T-helper 1 cell (primary cell): ENCODE data around the gene CLCA1.

ENCODE experiments used
- DNase-seq, 5 donors: peaks; one replicate each; pipeline ENCODE4 v3.0.0-alpha.2; 2012 to 2020

Gene CLCA1

DNA sequence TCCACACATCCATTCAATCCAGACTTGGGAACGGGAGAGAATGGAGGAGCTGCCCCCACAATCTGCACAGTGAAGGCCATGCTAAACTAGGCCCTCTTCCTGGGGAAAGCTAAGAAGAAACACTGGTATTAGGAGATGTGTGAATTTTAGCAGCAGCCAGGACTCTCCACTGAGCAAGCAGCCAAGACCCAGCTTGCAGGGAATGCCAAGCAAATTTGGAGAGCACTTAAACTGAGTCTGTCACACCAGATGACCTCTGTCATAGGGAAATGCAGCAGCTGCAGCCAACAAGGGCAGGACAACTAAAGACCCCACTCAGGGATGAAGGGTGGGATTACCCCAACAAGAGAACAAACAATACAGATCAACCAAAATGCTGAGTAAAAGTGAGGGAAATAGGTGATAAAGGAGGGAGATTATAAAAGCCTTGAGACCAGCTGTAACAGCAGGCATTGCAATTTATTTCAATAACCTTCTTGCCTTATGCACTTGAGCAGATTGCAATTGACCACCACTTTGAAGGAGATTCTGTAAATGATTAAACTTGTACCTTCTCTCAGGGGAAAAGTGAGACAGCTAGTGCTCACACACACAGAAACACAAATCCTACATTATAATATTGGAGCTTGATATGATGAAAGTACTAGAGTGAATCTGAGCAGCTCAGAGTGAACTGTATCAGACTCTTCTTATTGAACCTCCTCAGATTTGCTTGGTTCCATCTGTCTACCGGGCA, 2.5 kb upstream of the CLCA1 start:
- DNase-seq: no peak

DNA sequence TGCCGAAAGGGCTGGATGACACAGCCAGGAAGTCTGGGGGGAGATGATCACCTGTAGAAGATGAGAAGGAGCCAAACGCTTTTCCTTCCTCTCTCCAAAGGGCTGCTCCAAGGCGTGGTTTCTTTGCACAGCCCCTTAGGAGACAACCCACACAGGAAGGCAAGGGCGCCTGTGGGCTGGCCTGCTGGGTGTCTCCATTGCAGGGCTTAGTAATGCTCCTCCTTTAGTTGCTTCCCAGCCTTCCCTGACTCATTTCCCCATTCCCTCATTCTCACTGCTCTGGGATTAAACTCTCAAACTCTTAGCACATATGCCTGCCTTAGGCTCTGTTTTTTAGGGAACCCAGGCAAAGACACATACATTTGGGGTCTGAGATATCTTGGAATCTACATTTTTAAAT, 1.7 kb upstream of the CLCA1 start:
- DNase-seq: no peak

- no peak for DNase-seq
These were observed 2.1 kb downstream of the CLCA1 start for GRCh38 chr1:86470859-86471258.

DNA sequence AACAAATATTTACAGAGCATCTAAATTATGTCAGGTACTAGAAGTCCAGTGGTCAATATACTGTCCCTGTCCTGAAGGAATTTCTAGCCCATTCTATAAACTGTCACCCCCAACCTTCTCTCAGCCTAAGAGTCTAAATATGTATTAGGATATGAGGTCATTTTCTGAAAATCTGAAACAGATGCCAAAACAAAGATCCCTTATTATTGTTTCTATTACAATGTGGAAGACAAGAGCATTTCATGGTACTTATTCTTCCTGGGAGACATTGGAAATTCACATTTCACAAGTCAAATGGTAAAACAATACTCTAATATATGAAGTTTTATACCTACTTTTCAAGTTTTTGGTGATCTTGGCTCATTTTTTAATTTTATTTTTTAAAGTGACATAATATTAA, 2.6 kb downstream of the CLCA1 start:
- DNase-seq: no peak

DNA sequence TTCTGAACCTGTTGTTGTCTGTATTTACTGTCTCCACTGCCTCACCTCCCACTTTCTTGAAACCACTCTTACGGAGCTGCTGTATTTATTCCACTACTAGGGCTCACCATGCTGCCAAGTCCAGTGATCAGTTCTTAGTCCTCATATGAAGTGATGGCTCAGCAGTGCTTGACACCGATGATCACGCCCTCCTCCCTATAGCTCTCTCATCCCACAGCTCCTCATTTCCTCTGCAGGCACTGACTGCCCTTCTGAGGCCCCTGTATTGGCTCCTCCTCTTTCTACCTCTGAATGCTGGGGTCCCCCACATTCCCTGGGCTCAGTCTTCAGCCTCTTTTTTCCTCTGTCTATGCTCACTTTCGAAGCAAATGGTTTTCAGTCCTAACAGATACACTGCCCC, 3.4 kb downstream of the CLCA1 start:
- DNase-seq: no peak

GRCh38 chr1:86472767-86473166, 4.0 kb downstream of the CLCA1 start:
- DNase-seq: no peak

GRCh38 chr1:86477256-86477655, 8.5 kb downstream of the CLCA1 start:
- DNase-seq: no peak

GRCh38 chr1:86477682-86478081, 9.0 kb downstream of the CLCA1 start:
- no peak for DNase-seq

DNA sequence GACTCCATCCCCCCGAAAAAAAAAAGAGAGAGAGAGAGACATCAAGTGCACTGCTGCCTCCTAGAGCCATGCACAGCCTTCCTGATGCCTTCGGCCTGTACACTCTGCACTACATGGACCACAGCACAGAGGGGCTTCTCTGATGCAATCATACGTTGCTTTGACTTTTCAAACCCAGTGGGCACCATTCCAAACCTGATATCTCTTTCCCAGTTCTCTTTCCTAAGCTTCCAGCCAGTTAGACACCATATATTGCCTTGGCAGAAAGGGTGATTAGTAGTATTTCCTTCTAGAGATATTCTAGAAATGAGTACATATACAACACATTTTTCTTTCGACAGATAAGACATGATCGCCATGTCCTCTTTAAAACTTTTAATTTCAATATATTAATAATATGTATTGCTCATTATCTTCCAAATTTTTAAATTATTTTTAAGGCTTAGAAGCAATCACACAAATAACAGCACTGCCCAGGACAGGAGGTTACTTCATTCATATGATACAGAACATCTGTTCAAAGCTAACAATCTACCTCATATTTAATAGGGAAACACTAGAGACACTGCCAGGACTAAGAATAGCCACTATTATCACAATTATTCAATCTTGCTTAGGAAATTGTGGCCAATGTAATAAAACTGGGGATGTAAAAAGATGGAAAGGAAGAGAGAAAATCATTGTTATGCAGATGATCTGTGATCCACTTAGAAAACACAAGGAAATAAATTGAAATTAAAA, 9.9 kb downstream of the CLCA1 start:
- DNase-seq: no peak

- DNase-seq: no peak
These were observed 13.2 kb downstream of the CLCA1 start for GRCh38 chr1:86481966-86482365.

DNA sequence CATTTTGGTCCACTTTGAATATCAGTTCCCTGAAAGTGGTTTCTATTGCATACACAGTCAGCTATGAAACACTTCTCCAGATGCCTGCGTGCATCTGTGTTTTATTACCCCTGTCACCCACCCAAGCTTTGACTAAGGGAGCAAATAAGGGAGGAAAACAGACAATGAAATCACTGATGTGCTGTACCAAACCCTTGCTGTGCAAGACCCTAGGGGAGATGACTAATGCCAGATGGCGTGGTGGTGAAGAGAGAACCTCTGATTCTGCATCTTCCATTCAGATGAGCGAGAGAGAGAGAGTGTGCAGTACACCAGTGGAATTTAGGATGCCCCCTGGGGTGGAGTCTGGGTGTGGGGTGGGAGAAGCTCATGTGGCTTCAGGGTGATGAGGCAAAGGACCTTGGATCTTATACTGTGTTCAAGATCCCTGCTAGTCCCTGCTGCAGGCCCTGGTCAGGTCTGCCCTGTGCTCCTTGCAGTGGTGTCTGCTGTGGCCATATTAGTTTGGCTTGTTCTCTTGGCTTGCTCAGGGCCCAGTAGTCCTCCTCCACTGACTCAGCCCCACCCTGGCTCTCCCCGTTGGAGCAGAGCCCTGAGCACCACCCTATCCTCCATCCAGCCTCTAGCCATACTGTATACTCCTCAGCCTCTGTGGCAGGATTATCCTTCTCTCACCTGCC, 18.5 kb downstream of the CLCA1 start:
- DNase-seq: no peak

- no peak for DNase-seq
These were observed 19.0 kb downstream of the CLCA1 start for GRCh38 chr1:86487811-86488141.

- DNase-seq: no peak
These were observed 20.6 kb downstream of the CLCA1 start for GRCh38 chr1:86489242-86489878.

DNA sequence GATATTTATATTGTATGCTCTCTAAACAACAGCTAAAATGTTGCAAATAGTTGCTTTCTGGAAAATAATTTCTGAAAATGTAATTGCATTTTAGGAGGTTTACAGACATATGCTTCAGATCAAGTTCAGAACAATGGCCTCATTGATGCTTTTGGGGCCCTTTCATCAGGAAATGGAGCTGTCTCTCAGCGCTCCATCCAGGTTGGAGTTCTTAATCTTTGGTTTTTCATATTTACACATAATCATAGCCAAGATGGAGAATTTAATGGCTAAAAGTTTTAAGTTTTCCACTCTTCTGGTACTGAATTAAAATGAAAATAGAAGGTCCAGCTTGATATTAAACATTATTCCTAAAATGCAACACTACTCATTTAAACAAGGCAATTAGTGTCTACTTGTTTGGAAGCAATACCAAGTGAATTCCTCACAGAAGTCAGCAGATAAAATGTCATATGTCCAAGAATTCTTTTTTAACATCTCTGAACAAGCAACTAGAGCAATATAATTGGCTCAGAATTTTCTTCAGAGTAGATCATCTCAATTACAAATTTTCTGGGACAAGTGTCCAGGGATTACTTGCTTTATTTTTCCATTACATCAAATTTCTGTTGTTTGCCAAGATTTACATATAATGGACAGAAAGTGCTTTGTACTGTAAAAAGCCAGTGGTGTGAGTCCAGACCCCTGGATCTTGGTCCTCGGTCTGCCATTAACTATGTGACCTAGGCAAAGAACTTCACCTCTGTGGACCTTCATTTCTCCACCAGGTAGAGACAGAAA, 22.6 kb downstream of the CLCA1 start:
- no peak for DNase-seq

- no peak for DNase-seq
These were observed 29.6 kb downstream of the CLCA1 start for GRCh38 chr1:86498281-86498680.

DNA sequence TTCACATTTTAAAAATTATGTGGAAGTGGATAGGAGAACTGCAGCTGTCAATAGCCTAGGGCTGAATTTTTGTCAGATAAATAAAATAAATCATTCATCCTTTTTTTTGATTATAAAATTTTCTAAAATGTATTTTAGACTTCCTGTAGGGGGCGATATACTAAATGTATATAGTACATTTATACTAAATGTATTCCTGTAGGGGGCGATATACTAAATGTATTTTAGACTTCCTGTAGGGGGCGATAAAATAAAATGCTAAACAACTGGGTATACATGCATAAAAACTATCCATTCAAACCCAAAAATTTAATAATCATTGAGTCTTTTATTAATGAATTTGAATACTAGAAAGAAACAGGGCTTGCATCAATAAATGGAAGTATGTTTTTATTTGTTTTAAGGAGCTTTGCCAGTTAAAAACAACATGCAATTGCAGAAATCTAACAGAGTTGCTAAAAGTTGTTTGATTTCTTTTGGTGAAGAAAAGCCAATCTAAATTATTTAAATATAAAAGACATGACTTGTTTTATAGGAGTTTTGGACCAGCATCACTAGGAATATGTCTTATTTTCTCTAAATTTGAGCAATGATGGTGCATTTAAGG, 31.4 kb downstream of the CLCA1 start:
- peak in 1 of 5 donors; percentile 36 for DNase-seq

DNA sequence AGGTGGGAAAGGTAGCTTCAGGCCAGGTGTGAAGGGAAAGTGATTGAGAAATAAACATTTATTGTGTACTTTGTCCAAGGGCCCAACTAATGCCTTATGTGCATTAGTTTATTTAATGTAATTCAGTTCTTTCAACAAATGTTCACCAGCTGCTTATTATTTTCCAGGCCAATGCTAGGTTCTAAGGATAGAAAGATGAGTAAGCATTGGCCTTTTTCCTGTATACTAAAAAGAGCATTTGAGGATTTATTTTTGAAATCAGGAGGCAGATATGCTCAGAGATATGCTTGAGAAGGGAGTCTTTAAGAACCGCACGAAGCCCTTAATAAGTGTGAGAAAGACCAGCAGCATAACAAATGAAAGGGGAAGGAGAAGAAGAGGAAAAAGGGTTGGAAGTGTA, 32.0 kb downstream of the CLCA1 start:
- DNase-seq: no peak

DNA sequence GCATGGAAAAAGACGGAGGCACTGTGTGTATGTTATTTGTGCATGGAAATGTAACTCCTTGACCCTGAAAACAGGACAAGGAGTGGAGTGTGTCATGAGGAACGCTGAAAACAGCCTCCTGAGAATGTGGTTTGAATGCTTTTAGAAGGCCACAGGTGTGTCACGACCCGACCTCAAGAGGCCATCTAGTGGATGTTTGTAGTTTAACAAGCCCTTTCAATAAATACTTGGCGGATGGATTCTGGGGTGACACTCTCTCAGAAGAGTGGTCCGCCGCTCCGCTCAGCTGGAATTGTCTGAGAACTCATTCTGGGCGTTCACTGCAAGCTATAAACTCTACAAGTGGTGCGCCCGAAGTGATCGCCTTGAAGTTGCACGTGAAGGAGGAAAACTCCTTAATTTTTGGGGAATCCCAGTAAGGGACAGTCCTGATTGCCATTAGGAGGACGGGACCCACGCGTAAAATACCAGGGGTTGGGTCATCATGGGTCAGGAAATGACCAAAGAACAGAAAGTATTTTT, 33.5 kb downstream of the CLCA1 start:
- DNase-seq: peak in 3 of 5 donors; percentile 10 to 30 (median 18)

DNA sequence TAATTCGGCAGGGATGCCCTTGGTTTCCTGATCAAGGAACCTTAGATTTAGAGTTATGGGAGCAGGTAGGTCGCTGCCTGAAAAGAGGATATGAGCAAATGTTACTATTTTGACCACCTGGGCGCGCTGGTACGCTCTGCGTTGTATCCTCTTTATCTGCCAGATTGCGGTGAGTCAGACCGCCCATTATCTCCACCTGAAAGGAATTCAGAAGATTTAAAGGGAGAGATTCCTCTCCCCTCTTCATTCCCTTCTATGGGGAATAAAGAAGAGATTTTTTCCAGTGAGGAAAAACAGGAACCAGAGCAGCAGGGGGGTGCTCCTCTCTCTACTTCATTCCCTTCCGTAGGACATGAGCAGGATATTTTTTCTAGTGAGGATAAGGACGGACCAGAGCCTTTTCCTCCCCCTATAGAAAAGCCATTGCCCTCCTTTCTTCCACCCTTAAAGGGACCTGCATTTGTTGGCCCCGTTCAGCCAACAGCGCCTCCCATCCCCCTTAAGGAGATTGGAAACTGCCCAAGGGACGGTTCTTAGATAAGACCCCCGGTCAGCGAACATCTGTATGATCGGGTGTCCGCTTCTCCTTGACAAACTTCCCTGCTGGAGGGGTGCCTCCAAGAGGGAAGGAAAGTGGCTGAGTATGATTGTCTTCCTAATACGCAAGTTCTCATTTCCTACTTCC, 34.1 kb downstream of the CLCA1 start:
- no peak for DNase-seq

GRCh38 chr1:86503406-86504136, 34.8 kb downstream of the CLCA1 start:
- no peak for DNase-seq

DNA sequence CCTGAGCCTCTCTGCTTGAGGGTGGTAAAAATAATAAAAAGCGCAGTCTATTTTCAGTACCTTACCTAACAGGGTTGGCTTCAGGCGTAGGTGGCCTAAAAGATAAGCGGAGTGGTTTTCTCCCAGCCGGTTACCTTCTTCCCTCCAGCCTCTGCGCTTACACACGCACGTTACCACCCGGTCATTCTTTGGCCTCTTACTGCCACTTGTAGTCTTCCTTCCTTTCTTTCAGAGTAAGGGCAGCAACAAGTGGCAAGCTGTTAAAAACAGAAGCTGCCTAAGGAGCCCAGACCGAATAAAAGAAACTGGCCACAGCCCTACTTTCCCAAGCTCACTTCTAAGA, 35.4 kb downstream of the CLCA1 start:
- DNase-seq: no peak
